ENCODE data around the gene ARHGEF40.

The ARHGEF40 gene

GRCh38 chr14:21112255-21112654 lies 42.2 kb downstream of the ARHGEF40 start:
- DNase-seq (ENCODE audit: low read depth in 3 of 3, low spot score in 1 of 3): no peak

GRCh38 chr14:21113369-21113768 lies 43.3 kb downstream of the ARHGEF40 start:
- no peak for DNase-seq (ENCODE audit: low read depth in 3 of 3, low spot score in 1 of 3)

DNA sequence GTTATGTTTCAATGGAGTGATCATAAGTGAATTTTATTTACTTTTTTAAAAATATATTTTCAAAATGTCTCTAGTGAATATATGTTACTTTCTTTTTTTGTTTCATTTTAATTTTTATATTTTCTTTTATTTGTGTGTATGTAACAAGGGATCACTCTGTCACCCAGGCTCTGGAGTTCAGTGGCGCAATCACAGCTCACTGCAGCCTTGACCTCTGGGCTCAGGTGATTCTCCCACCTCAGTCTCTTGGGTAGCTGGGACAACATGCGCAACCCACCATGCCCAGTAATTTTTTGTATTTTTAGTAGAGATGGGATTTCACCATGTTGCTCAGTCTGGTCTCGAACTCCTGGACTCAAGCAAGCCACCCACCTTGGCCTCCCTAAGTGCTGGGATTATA lies 48.8 kb downstream of the ARHGEF40 start:
- no peak for DNase-seq (ENCODE audit: low read depth in 3 of 3, low spot score in 1 of 3)

DNA sequence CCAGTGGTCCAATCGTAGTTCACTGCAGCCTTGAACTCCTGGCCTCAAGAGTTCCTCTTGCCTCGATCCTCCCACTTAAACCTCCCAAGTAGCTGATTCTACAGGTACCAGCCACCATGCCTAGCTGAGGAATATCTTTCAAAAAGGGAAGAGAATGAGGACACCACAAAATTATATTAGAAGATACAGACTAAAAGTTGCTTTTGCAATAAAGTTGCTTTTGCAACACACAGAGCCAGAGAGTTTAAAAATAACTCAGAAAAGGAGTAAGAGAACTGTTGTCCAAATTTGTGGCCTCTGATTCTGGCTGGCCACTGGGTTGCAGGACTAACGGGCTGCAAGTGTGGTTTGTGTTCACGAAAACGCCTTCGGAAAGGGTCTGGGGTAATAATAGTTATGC lies 50.6 kb downstream of the ARHGEF40 start:
- no peak for DNase-seq (ENCODE audit: low read depth in 3 of 3, low spot score in 1 of 3)

- DNase-seq (ENCODE audit: low read depth in 3 of 3, low spot score in 1 of 3): no peak
Observed at GRCh38 chr14:21121122-21121521, 51.0 kb downstream of the ARHGEF40 start.

DNA sequence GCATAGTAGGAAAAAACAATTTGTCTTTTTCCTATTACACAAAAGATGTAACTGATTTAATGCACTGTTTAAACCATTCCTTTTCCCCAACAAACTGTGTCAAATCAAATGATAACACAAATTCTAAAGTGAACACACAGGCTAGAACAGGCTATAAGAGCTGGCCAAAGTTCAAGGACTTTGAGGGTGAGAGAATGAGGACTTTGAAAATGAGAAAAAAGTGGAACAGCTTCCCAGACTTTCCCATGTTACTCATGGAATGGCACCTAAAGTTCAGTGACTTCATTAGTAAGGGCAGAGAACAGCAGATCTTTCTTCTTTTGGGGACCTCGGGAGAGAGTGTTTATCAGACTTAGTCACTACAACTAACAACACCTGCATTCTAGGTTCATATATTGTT lies 53.3 kb downstream of the ARHGEF40 start:
- DNase-seq (ENCODE audit: low read depth in 3 of 3, low spot score in 1 of 3): no peak

DNA sequence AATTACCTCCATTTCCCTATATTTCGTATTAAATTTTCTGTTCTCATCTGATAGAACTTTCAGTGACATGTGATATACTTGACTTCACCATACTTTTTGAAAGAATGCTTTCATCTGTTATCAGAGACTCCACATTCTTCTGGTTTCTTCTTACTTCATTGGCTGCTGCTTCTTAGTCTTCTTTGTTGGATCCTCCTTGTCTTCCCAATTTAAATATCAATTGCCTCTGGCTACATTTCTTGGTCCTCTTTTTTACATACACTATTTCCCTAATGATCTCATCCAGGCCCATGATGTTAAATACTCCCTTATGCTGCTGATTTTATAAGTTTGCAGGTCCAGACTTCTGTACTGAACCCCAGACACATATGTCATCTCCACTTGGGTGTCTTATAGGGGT lies 63.8 kb downstream of the ARHGEF40 start:
- no peak for DNase-seq (ENCODE audit: low read depth in 3 of 3, low spot score in 1 of 3)

DNA sequence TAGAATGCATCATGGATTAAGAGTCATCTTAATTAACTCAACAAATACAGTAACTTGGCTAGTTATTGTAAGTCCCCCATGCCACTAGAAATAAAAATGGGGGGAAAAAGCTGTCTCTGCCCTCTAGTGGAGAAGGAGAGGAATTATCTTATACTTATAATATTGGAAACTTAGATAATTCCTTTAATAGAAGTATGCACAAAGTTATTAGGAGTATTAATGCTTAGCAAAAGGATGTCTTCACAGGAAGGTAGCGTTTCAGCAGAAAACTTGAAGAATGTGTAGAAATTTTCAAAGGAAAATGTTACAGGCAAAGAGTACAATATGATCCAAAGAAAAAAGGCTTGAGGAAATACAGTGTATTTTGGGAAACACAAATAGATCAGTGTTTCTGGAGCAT lies 65.9 kb downstream of the ARHGEF40 start:
- no peak for DNase-seq (ENCODE audit: low read depth in 3 of 3, low spot score in 1 of 3)

Data from stimulated activated CD4-positive, alpha-beta T cell treated with anti-CD3 and anti-CD28 coated beads, TNF-alpha, amount 100 ng/mL, for 1 hour (primary cell).